Umbilical cord (tissue), 2 donors: ENCODE results near the gene WDR87. TPM values are rescaled to one million over a fixed set of nuclear protein-coding genes. Genes with fewer than 3 reads are reported as not detected.
A peak's percentile ranks its signal among the peaks of the same experiment; 100 is the strongest.
"Not testable (repeated sequence)": the region's sequence is repeated elsewhere in the genome, so short reads cannot be mapped to it uniquely, and the experiment has no call there.

Source experiments
- DNase-seq: peaks from one replicate; pipeline ENCODE4 v3.0.0-alpha.2; 2015; ENCODE audit warnings: low spot score
- total RNA-seq: library from RNA; depleted of rRNA; stranded (reverse); fragments of >200 nt; gene quantifications from one replicate; pipeline ENCODE4 v1.2.3, GENCODE V29; 2014; ENCODE audit warnings: low replicate concordance; ENCODE audit not compliant: insufficient read depth

Gene WDR87
- total RNA-seq, 1 donor from 2014 or later, result 1.7 TPM

DNA sequence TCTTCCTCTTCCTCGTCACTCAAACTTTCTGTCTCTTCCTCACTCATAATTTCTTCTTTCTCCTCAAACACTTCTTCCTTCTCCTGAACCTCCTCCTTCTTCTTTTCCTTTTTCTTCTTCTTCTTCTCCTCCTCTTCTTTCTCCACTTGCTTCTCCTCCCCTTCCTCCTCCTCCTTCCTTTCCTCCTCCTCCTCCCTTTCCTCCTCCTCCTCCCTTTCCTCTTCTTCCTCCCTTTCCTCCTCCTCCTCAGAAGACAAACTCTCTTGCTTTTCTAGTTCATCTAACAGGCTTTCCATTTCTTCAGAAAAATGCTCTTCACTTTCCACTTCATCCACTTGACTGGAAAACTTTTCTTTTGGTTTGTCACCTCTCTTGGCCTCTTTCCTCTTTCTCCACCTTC lies 19.8 kb downstream of the WDR87 start:
- DNase-seq, result no peak

DNA sequence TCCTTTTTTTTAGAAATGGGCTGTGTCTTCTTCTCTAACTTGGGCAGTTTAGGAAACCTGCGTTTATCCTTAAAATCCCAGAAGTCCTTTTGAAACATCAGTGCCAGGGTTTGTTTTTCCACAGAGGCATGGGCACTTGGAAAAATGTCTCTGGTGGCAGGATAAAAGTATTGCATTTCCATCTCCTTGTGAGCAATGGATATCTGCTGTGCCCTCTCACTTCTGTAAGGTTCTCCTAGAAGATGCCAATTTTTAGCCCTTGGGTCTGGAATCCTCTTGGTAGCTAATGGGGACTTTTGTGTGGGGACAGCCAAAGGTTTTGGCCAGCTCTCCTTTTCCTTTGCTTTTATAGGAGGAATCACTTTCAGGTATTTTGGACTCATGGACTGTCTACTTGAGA lies 21.0 kb downstream of the WDR87 start:
- no peak for DNase-seq

DNA sequence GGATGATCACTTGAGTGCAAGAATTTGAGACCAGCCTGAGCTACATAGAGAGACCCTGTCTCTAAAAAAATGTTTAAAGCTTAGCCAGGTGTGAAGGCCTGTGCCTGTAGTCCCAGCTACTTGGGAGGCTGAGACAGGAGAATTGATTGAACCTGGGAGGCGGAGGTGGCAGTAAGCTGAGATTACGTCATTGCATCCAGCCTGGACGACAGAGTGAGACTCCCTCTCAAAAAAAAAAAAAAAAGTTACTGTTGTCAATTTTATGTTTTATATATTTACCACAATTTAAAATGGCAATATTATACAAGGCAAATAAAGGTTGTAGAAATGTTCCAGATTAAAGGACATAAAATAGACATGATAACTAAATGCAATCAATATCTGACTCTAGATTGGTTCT lies 29.2 kb downstream of the WDR87 start:
- no peak for DNase-seq

DNA sequence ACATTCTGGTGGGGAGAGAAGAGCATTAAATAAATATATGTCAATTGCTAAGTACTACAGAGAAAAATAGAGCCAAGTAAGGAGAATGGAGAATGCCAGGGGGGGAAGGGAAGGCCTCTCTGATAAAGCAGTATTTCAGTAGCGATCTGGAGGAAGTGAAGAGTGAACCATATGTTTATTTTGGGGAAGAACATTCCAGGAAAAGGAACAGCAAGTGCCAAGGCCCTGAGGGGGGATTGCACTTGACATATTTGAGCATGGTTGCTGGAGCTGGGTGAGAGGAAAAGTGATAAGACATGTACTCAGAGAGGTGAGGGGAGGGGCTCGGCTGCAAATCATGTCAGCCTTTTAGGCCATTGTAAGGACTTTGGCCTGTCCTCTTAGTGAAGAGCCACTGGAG lies 30.4 kb downstream of the WDR87 start:
- no peak for DNase-seq

DNA sequence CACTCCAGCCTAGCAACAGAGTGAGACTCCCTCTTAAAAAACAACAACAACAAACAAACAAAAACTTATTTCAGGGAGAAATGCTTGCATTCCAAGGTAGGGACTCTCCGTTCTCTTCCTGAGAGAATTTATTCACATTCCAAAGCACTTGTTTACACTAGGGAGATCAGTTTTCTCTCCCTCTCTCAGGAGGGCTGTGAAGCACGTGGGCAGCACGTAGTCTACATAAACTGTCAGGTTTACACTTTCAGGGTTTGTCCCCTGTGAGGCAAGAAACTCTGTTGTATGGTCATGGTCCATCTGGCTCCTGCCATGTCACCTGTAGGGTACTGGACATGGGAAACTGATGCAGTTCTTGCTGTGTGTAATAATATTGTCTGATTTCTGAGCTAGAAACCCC lies 31.6 kb downstream of the WDR87 start:
- no peak for DNase-seq

DNA sequence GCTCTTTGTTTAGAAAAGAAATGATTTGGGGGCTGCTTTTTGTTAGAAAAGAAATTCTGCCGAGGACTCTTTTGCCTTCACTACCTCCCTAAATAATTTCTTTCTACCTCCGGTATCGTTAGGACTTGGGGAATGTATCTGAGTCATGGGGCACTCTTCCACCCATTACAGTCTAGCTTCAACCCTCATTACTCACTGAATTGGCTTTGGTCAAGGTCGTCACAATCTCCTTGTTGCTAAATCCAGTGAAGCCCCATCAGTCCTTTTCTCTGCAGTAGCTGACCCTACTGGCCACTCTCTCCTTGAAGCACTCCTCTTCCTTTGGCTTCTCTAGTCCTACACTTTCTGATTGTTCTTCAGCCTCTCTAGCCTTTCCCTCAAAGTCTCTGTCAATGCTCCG lies 34.0 kb downstream of the WDR87 start:
- no peak for DNase-seq

DNA sequence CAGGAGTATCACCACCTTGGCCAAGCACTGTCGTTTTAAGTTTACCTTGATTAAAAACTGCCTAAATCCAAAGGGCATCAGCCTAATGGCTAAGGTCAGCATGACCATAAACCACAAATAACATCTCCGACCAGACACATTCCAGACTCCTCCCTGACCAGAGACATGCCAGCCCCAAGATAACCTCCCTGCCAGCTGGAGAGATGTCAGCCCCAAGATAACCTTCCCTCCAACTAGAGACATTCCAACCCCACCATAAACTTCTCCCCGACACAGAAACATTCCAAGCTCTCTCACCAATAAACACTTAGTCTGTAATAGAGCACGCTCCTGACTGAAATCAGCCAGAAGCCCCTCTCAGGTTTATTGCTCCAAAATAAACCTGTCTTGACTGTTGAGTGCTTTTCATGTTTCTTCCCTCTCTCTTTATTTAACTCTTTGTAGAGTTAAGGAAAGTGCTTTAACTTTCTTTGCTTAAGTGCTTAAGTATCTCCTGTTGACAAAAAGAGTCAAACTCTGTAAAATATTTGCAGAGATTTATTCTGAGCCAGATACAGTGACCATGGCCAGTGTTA lies 36.5 kb downstream of the WDR87 start:
- DNase-seq, result no peak

DNA sequence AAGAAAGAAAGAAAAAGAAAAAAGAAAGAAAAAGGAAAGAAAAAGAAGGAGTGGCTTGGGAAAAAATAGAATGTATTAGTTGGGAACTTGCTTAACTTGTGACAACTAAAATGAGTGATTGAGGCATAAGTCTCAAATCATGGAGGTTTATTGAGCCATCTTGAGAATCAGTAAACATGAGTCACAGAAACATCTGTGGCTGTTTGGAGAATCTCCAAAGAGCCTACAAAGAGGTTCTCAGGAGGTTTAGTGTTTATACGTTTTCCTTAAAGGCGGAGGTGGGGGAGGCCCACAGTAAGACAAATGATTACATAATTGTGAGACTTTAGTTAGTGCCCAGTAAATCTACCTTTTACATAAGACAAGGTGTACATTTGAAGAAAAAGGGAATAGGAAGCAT lies 38.6 kb downstream of the WDR87 start:
- no peak for DNase-seq

DNA sequence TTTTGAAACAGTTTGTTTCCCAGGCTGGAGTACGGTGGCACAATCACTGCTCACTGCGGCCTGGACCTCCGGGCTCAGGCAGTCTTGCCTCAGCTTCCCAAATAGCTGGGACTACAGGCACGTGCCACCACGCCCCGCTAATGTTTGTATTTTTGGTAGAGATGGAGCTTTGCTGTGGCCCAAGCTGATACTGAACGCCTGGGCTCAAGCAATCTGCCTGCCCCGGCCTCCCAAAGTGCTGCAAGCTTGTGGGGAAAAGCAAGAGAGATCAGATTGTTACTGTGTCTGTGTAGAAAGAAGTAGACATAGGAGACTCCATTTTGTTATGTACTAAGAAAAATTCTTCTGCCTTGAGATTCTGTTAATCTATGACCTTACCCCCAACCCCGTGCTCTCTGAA lies 40.5 kb downstream of the WDR87 start:
- not testable (repeated sequence) for DNase-seq

DNA sequence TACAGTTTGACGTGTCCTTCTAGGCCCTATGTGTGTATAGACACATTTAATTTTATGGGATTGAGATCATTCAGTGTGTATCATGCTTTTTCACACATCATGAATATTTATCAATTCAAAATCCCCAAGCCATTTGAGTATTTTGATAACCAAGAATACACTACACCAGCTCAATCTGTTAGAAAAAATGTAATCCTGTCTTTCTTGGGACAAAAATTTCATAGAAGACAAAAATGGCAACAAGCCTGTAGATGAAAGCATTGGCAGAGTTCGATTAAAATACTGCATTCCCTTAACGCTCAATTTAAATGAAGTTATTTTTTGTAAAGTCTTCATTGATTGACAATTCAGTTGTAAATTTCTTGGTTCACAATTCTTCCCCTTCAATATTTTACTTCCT lies 41.9 kb downstream of the WDR87 start:
- DNase-seq, result no peak

DNA sequence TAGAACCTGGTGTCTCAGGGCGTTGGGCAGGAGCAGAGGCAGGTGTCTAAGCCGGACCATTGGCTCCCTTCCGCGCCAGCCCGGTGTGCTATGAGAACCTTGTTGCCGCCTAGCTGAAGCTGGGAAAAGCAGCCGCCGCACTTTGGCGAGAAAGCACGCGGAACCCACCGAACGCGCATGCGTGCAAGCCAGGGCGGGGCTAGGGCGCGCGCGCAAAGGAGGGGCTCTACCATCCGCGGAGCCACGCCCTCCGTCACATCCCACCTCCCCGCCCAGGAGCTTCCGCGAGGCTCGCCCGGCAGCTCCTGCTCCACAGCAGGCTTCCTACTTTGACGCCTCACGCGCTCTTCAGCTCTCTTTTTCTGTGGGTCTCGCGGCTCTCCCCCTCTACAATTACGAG lies 51.3 kb downstream of the WDR87 start:
- DNase-seq, result peak; percentile 20

DNA sequence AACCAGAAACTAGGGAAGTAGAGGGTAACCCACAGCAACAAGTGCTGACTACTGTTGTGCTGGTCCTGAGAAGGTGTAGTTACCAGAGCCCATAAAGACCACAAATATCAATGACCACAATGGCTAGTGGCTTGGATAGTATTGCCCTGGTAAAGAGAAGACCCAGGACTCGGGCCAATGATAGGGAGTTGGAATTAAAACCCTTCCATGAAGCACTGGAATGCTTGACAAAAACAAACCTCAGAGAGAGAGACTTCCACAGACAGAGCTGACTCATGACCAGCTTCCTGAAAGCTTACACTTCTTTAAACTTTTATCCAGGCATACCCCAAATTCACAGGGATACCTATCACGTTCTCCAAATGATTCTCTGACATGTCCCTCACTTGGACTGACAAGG lies 60.5 kb downstream of the WDR87 start:
- no peak for DNase-seq

Other genes starting within 250 kb of the WDR87 start
- 10.4 TPM for gene ZNF607, start 186.8 kb downstream of the WDR87 start, total RNA-seq
- gene ZNF573, start 127.0 kb downstream of the WDR87 start, total RNA-seq, result 8.7 TPM
- gene SIPA1L3, start 614 bp upstream of the WDR87 start, total RNA-seq, result 13.7 TPM